Activated CD4-positive, alpha-beta T cell treated with anti-CD3 and anti-CD28 coated beads, Interleukin-2, amount 50 U/mL, for 16 hours (primary cell): ENCODE data around the gene KIF6.
"Not testable (repeated sequence)": the region's sequence is repeated elsewhere in the genome, so short reads cannot be mapped to it uniquely, and the experiment has no call there.

Experiments
- DNase-seq: peaks from one replicate; pipeline ENCODE4 v3.0.0-alpha.2; 2020

KIF6 gene

DNA sequence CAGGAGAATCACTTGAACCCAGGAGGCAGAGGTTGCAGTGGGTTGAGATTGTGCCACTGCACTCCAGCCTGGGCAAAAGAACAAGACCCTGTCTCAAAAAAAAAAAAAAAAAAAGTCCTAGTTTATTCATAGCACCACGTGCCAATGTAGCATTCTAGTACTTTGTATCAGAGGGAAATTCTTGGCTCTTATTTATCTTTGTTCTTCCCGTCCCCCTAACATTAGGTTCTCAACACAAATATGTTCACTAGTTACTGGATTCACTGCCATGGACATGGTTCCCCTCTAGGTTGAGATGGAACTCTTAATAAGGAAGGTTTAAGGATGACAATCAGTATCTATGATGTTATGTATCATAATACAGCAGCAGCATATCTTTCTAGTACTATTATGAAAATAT lies 178.5 kb downstream of the KIF6 start:
- no peak for DNase-seq

DNA sequence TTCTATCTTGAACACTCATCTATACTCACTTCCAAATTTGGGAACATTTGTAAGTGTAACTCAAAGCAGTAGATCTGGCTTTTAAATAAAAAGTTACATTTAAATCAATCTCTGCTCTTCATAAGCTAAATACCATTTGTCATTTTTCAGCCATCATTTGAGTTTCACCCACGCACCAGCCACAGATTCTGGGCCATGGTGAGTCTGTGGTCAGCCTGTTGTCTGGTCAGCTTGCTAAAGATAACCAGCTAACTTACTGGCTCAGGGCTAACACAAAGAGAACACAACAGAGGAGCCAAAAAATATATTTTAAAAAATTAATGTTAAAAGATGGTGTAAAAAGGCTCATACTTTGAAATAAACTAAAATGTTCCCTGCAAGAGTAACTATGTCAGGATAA lies 181.3 kb downstream of the KIF6 start:
- no peak for DNase-seq

DNA sequence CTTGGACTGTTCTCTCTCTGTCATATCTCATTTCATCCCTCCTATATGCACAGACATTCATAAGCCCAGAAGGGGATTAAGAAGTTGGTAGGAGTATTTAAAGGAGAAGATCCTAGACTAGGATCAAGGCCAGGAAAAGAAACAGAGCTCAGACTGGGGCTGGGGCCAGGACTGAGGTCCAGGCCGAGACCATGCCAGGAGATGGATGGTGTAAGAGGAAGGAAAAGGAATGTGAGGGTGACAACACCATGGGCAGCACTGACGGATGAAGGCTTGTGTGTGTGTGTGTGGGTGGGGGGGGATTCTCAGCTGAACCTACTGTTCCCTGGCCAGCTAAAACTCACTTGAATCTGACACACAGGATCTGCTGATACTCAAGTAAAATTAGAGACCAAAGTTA lies 182.1 kb downstream of the KIF6 start:
- no peak for DNase-seq

DNA sequence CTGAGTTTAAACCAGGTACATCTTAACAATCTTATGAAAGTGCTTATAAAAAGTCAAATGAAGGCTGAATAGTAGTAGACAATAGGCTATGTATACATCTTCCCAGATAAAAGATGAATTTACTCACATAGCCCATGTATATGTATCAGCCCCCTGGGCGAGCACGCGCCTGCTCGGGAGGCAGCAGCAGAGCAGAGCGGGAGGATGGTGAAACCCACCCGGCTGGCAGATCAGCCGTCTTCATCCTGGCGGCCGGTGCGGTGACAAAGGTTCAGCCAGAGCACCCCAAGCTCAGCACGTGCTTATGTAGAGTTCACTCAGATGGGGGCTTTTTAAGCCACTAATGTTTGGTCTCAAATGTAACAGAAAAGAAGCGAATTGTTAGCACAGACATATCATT lies 184.8 kb downstream of the KIF6 start:
- no peak for DNase-seq

DNA sequence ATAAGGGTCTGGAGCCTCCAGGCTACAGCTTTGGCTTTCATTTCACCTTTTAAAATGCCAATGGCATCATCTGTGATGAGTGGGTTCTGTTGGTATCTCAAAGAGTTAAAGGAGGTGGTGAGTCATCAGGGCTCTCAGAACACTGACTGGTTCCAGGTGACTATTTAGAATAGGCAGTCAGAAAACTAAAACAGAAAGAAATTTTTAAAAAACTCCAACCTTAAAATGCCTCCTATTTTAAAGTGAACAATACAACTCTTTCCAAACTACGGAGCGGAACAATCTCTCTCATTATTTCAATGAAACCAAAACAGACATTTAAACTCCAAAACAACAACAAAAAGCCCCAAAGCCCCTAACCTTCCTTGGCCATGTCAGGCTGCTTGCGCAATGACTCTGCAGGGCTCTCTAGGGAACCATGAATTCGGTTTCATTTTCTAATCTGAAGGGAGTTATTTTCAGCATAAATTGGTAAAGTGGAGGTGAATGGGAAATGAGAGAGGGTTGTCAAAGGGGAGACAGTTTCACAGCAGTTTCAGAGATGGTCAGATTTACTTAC lies 194.9 kb downstream of the KIF6 start:
- DNase-seq, result no peak

DNA sequence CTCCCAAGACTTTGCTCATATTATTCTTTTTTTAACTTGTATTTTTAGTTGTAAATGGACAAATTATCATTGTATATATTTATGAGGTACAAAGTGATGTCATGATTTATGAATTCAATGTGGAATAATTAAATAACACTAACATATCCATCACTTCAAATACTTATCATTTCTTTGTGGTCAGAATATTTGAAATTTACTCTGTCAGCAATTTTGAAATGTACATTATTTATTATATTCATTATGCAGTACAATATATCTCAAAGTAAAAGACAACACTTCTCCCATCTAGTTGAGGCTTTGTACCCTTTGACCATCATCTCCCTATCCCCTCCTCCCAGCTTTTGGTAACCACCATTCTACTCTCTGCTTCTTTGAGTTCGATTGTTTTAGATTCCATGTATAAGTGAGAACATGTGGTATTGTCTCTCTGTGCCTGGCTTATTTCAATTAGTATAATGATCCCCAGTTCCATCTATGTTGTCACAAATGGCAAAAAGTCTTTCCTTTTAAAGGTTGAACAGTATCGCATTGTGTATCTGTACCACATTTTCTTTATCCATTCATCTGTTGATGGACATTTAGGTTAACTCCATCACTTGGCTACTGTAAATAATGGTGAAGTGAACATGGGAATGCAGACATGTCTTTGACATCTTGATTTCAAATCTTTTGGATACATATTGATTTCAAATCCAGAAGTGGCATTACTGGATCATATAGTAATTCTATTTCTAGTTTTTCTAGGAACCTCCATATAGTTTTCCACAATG lies 197.2 kb downstream of the KIF6 start:
- DNase-seq, result no peak

DNA sequence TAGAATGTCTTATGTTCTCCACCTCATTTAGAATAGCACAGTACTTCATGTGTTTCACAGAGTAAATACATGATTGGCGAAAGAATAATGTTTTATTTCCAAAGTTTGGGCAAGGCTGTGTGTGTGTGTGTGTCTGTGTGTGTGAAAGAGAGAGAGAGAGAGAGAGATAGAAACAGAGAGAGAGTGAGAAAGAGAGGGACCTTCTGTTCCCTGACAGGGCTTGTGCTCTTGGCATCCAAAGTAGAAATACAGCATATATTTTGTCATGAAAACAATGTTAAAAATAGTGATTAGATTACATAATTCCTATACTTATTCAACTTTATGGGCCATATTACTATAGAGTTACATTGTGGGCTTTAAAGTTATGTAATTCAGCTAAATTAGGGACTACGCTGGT lies 201.2 kb downstream of the KIF6 start:
- DNase-seq, result no peak

DNA sequence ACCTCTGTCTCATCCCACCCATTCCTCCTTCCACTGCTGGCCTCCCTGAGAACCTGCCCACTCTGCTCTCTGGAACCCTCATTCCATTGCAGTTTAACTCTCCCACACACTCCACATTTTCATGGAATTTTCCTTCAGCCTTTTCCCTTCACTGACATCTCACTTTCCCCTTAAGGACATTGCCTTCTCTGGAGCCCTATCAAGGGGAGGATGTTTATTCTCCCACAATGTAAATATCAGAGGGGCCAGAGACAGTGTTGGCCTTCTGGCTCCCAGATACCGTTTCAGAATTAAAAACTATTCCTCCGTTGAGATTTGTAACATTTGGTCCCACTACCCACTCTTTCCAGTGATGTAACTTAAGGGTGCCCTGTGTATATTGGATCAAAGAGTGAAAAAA lies 203.2 kb downstream of the KIF6 start:
- no peak for DNase-seq

DNA sequence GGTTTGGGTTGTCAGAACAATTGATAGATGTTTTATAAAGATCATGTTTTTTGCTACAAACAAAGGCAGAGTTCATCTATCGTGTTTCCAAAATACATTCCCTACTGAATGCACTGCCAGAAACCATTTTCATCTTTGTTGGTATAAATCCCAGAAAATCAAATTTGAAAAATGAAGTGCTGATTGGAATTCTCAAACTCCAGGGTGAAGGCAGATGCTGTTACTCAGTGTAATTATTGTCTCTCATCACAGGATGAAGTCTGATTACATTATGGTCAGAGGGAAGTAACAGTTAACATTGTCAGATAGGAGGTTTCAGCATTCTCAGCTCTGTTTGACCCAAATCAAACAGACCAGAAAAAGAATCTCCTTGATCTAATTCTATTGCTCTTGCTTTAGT lies 204.3 kb downstream of the KIF6 start:
- no peak for DNase-seq

DNA sequence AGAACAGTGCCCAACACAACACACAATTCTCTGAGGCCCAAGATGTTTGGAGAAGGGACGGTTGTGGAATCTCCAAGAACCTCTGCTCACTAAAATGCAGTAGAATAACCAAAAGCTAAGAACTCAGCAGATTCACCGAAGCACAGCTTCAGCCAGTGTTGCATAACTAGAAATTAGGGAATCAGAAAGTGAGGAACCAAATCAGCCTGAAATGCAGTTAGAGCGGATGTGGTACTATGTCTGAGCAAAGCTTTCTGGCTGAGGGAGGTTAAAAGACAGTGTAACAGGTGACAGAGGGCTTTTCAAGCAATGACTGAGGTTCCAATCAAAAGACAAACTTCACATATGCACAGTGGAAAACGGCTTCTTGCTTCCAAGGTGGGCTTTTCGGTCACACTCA lies 204.8 kb downstream of the KIF6 start:
- no peak for DNase-seq

DNA sequence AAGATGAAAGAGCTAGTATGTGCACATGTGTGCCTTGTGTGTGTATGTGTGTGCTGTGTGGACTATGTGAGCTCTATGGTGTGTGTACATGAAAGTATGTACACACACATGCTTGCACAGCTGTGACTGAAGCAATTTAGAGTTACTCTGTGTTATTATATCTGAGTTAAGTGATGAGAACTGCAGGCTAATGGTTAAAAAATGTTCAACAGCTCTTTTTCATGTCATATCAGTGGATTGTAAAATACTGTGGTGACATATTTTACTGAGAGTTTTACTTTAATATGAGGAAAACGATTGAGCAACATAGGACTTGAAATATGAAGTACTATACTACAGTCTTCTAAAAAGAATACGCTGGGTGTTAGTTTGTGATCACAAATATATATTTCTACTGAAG lies 207.0 kb downstream of the KIF6 start:
- DNase-seq, result no peak

DNA sequence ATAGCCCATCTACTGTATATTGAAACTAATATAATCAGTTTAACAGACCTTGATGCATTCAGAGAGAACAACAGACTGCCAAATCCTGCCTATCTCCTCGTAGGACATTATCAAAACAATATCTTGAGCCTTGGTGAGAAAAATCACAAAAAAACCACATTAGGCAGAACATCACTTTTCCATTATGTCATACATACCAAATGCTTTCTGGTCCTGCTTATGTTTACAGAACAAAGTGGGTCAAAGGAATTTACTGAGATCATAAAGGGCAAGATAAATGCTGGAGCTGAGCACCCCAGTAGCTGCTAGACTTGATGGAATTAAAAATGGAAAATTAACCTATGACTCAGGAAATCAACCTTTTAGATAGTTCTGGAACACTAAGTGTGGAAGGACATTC lies 207.5 kb downstream of the KIF6 start:
- no peak for DNase-seq

DNA sequence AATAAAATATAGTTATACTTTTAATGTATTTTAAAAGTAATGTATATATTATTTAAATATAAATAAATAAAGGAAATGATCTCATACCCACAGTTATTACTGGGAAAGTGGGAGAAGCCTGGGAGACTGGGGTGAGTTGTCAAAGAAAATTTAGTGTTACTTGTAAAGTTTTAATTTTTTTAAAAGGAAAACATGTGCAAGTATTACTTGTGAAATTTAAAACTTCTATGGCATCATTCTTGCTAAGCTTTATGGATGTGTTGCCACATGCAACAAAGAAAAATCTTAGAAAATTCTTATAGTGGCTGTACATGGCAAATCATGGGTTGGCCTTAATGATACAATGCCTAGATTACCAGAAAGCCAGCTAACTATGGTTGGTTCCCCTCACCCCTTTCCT lies 208.7 kb downstream of the KIF6 start:
- DNase-seq, result no peak

DNA sequence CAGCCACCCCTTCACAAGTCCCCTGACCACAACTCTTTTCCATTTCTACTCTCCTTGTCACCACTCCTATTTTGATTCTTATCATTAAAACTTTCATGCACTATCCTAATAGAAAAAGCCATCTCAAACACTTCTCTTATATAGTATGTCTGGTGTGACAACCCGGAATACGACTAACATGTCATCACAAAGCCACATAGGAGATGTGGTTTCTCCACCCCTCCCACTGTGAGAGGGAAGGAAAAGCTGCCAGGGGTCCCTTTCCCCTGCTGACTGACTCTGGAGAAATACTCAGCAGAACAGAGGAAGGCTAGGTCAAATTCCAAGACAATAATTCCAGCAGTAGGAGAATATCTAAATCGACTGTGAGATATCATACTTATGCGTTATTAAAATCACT lies 209.7 kb downstream of the KIF6 start:
- DNase-seq, result no peak

DNA sequence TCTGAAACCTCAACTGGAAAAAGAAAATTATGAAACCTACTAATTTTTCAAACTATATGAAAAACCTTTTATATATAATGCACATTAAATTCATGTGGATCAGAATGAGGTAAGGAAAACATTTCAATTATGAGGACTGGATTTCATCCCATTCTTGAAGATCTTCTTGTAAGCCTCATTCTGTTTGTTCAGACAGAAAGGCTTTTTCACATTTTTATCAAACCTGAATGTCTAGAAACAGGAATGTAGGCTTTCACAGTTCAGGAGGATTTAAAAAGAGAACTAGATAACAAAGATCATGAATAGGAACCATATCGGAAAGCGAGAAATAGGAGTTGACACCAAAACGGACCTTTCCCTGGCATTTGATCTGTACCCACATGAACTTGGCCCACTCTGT lies 210.2 kb downstream of the KIF6 start:
- DNase-seq, result no peak

DNA sequence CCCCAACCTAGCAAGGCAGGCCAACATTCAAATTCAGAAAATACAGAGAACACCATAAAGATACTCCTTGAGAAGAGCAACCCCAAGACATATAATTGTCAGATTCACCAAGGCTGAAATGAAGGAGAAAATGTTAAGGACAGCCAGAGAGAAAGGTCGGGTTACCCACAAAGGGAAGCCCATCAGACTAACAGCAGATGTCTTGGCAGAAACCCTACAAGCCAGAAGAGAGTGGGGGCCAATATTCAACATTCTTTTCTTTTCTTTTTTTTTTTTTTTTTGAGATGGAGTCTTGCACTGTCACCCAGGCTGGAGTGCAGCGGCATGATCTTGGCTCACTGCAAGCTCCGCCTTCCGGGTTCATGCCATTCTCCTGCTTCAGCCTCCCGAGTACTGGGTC lies 215.4 kb downstream of the KIF6 start:
- not testable (repeated sequence) for DNase-seq

DNA sequence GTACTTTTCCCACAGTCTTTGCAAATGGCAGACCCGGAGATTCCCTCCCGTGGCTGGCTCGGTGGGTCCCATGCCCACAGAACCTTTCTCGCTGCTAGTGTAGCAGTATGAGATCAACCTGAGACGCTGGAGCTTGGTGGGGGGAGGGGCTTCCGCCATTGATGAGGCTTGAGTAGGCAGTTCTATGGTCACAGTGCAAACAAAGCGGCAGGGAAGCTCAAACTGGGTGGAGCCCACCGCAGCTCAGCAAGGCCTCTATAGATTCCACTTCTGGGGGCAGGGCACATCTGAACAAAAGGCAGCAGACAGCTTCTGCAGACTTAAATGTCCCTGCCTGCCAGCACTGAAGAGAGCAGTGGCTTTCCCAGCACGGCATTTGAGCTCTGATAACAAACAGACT lies 216.7 kb downstream of the KIF6 start:
- no peak for DNase-seq

DNA sequence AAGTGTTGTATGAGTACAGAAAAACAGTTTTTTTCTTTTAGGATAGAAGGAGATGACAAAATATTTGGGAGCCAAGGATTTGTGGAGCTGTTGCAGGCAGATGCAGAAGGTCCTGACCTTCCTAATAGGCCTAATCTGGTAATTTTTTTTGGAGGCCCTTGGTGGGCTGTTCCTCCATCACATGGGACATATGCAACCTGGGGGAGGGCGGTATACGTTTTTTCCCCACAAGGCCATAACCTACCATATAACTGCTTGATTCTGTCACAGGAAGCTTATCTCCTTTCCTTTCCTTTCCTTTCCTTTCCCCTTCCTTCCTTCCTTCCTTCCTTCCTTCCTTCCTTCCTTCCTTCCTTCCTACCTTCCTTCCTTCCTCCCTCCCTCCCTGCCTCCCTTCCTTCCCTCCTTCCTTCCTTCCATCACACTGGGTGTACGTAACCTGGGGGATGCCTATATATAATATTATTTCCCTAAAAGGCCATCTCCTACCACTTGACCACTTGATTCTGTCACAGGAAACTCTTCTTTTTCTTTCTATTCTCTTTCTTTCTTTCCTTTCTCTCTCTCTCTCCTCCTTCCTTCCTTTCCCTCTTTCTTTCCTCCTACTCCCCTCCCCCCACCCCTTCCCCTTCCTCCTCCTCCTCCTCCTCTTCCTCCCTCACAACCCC lies 217.7 kb downstream of the KIF6 start:
- no peak for DNase-seq

DNA sequence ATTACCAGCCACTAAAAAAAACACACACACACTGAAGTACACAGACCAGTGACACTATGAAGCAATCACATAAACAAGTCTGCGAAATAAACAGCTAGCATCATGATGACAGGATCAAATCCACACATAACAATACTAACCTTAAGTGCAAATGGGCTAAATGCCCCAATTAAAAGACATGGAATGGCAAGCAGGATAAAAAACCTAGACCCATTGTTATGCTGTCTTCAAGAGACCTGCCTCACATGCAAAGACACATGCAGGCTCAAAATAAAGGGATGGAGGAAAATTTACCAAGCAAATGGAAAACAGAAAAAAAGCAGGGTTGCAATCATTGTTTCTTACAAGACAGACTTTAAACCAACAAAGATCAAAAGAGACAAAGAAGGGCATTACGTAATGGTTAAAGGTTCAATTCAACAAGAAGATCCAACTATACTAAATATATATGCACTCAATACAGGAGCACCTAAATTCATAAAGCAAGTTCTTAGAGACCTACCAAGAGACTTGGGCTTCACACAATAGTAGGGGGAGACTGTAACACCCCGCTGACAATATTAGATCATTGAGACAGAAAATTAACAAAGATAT lies 222.7 kb downstream of the KIF6 start:
- DNase-seq, result not testable (repeated sequence)

DNA sequence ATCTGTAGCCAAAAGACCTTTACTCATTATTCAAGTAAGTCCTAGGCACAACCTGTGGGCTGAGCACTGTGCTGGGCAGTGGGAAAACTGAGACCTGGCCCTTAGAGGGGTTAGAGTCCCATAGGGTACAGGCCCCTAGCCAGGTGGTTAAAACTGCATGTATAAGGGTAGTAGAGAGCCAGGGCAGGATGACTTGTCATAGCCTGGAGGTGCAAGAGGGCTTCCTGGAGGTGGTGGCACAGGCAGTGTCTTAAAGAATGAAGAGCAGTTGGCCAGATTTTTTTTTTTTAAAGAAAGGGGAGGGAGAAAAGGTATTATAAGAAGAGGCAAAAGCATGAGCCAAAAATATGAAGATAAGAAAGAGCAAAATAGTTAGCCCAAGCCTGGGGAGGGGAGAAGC lies 226.2 kb downstream of the KIF6 start:
- no peak for DNase-seq

DNA sequence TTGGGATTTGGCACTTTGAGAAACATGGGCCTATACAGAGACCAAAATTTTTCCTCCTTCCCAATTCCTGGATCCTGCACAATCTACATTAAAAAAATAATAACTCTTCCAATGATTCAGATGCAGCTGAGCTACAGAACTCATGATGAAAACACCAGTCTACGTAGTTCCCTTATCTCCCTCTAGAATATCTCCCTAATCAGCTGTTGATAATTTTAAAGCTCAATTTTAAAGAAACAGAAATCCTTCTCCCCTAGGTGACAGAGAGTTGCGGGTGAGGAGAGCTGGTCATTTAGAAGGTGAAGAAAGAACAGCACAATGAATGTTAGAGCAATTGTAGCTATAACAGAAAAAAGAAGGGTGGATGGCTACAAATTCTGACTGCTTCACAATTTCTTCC lies 227.1 kb downstream of the KIF6 start:
- no peak for DNase-seq

DNA sequence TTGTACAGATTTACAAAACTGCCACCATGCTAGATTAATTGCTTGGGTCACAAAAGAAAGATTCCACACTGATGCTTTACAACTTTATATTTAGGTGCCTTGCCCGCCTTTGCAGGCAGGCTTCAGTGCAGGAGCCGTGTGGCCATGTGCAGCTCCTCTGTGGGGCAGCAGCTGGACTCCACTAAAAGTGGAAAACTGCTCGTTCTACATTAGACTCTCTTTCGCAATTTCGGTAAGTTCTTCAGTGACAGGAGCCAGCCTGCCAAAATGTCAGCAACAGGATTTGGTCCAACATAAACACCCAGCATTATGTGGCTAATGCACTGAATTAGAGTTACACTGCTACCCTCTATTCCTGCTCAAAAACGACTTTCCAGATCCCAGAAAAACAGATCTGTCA lies 228.3 kb downstream of the KIF6 start:
- no peak for DNase-seq

DNA sequence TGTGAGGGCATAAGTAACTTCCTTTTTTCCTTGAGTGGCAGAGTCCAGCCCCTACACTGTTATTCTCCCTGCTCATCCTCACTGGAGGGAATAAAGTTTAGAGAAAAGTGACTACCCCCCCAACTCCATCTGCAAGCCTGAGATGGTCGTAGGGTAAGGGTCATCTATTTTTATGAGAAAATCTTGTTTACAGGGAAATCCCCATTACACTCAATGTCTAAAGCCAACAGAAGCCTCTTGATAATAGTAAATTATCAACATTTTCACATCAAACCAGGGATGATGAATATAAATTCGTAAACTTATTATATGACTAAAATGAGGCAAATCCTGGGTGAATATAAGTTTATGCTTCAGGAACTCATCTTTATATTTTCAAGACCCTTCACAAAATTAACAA lies 228.8 kb downstream of the KIF6 start:
- no peak for DNase-seq

DNA sequence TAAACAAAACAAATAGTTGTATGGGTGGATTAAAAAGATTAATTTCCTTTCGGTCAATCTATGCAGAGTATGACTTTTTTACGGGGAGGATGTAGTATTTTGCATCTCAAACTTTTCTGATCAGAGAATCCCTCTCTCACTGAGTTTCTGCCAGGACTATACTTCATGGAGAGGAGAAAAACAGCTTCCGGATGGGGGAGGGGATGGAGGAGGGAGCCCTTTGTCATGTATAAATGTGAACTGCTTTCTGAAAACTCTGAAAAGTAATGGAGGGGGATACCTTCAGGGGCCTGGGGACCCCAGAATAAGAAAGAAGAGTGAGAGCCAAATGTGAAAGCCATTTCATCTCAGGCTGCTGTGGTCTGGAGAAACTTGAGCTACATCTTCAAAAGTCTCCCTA lies 229.6 kb downstream of the KIF6 start:
- DNase-seq, result no peak
